Heart right ventricle (tissue), 16 donors: ENCODE data around the gene TRMT112. TPM values are rescaled to one million over a fixed set of nuclear protein-coding genes. Genes with fewer than 3 reads are reported as not detected.

Experiments
- ATAC-seq, 8 donors: fragments of 200-7000 bp; cut with Tn5 transposase; one replicate each; pipeline ENCODE4 v1.9.1; 2020; ENCODE audit warnings: mild to moderate bottlenecking in 8 of 8, moderate library complexity in 8 of 8, moderate number of reproducible peaks in 1 of 8
- DNase-seq, 2 donors: peaks; one replicate each; pipeline ENCODE4 v3.0.0-alpha.2; 2020
- H3K27ac ChIP-seq, 10 donors: fragments of 200-600 bp; sonication (generic) in 2 of 10; one replicate each; pipeline versions ENCODE4 v1.5.0 to v1.8.0; 2020 to 2022; ENCODE audit warnings: mild to moderate bottlenecking in 3 of 10
- H3K27me3 ChIP-seq, 7 donors: fragments of 200-600 bp; one replicate each; pipeline ENCODE4 v1.8.0; 2021 to 2022; ENCODE audit warnings: mild to moderate bottlenecking in 2 of 7
- H3K36me3 ChIP-seq, 9 donors: fragments of 200-600 bp; sonication (generic) in 1 of 9; one replicate each; pipeline versions ENCODE4 v1.5.0 to v1.8.0; 2020 to 2022; ENCODE audit warnings: mild to moderate bottlenecking in 2 of 9
- H3K4me1 ChIP-seq, 9 donors: fragments of 200-600 bp; sonication (generic) in 1 of 9; one replicate each; pipeline versions ENCODE4 v1.5.0 to v1.8.0; 2020 to 2022; ENCODE audit warnings: mild to moderate bottlenecking in 4 of 9
- H3K4me3 ChIP-seq, 10 donors: fragments of 200-600 bp; sonication (generic) in 2 of 10; one replicate each; pipeline versions ENCODE4 v1.5.0 to v1.8.0; 2020 to 2022; ENCODE audit warnings: mild to moderate bottlenecking in 7 of 10, moderate library complexity in 2 of 10
- H3K9me3 ChIP-seq, 11 donors: fragments of 200-600 bp in 10 of 11; sonication (generic) in 2 of 11; one replicate each; pipeline versions ENCODE4 v1.5.0 to v1.8.0; 2013 to 2022; ENCODE audit warnings: mild to moderate bottlenecking in 2 of 11, control low read depth in 1 of 11, moderate library complexity in 1 of 11
- CTCF ChIP-seq, 9 donors: fragments of 200-600 bp; sonication (generic) in 2 of 9; IDR thresholded peaks; one replicate each; pipeline versions ENCODE4 v1.5.0 to v1.8.0; 2021 to 2022; ENCODE audit warnings: antibody characterized with exemption in 9 of 9, mild to moderate bottlenecking in 5 of 9, moderate library complexity in 1 of 9
- WGBS, 2 donors: extraction: QIAGEN DNeasy Blood & Tissue Kit; methylation state at CpG; one replicate each; pipeline ENCODE4 v1.1.7; 2013; ENCODE audit warnings: inconsistent platforms in 1 of 2; 5-methylcytosine and 5-hydroxymethylcytosine counted together
- intact Hi-C, 10 donors: fragments of 100-400 bp; cut with DNase I; formaldehyde crosslinking; loops; one replicate each; pipeline versions ENCODE4 v1.11.1 to v1.14.2; 2022
- microRNA-seq, 2 donors: library from miRNA; unstranded; fragments of <30 nt; microRNA quantifications; one replicate each; pipeline ENCODE4 v1.2.0, GENCODE V29; 2021
- polyA plus RNA-seq, 2 donors: library from polyadenylated mRNA; stranded (reverse); fragments of 200-250 nt; gene quantifications; one replicate each; pipeline ENCODE4 v1.2.3, GENCODE V29; 2013
- total RNA-seq, 10 donors: library from RNA; stranded (reverse); fragmentation: NEBNext Ultra II Directional in 3 of 10; extraction: Animal tissue kit (Norgen Biotek cat#: 25700) in 3 of 10; gene quantifications; one replicate each; pipeline versions ENCODE4 v1.2.1 to v1.2.4, GENCODE V29; 2021 to 2023
- donor health status: Arrhythmogenic right ventricular cardiomyopathy.
- donor health status: ischemic (EF 13 %, LVEDD 7.1; RV severe dilation, severe dysfunction).
- donor health status: healthy with polysubstance abuse.
- donor health status: DM: no; HTN: yes; CAD: no.
- donor health status: DM: no; HTN: no; CAD: no.
- donor health status: ischemic (EF 25% LVEDD 6.9; RV normal size, moderate dysfunction).
- donor health status: ischemic (EF 25% LVEDD 5.7; RV mildly dilated, moderate dysfunction).
- donor health status: healthy.
- donor health status: DM: yes; HTN: yes; CAD: no.
- donor health status: Ischemic cardiomyopathy.
- donor health status: ischemic (EF 35%, LVEDD 5.7; RV mildly dilated, moderate dysfunction).
- donor health status: nonischemic (EF 11% LVEDD 7.7; RV severe dilation, severe dysfunction).
- donor health status: DM: yes; HTN: yes; CAD: no.
- donor health status: PGD.
- donor health status: ischemic (EF 29% LVEDD 5.4; RV normal size, mild dysfunction).
- donor health status: nonischemic (EF 23%, LVEDD 6.1; RV moderate dilation, normal function).

TRMT112 gene
- total and polyA plus RNA-seq, 12 donors: 68.7 to 208 (median 92.2) TPM

- H3K27me3 ChIP-seq: no peaks in the 10 kb centered on the region
- peak in 2 of 8 donors; percentile 0 for ATAC-seq
- WGBS, 2 donors: 31 to 36% methylated on average over 23 of the region's 23 CpGs
- peak; percentile 58 to 74 for DNase-seq
- no peak for TF ChIP-seq CTCF (IDR thresholded peaks at IDR 0.05)
- peak overlapping the region; percentile 63 to 90 (median 74) for H3K4me3 ChIP-seq
- H3K4me1 ChIP-seq: peaks cover 18 to 49% (median 36%) of the 10 kb centered on the region in 9 donors
- intact Hi-C loops: loop anchor here in 1 of 10 donors (1.0 to 2.0 kb wide), 2 partner anchors 17 to 64 kb away; partner anchors contain the start of gene PLCB3
- peak overlapping the region; percentile 58 to 100 (median 98) for H3K27ac ChIP-seq
- H3K9me3 ChIP-seq: no peaks in the 10 kb centered on the region
- peaks cover 0 to 42% (median 9%) of the 10 kb centered on the region in 9 donors for H3K36me3 ChIP-seq
Observed at GRCh38 chr11:64268025-64268892, 49.1 kb downstream of the TRMT112 start.

- no peak for TF ChIP-seq CTCF (IDR thresholded peaks at IDR 0.05)
- H3K36me3 ChIP-seq: peaks cover 0 to 50% (median 16%) of the 10 kb centered on the region in 9 donors
- H3K4me3 ChIP-seq: peak overlapping the region in 3 of 10 donors; percentile 73 to 84 (median 83)
- H3K27ac ChIP-seq: peak overlapping the region; percentile 58 to 100 (median 98)
- no peaks in the 10 kb centered on the region for H3K27me3 ChIP-seq
- peaks cover 18 to 43% (median 34%) of the 10 kb centered on the region in 9 donors for H3K4me1 ChIP-seq
- DNase-seq (peak; percentile 31 to 51), ATAC-seq (no peak)
- intact Hi-C loops: loop anchor here in 3 of 10 donors (2.0 kb wide), 2 partner anchors 15 to 17 kb away; partner anchors contain the start of gene PLCB3 (in 1 of the 3)
- no peaks in the 10 kb centered on the region for H3K9me3 ChIP-seq
- WGBS, 2 donors: 76 to 84% methylated on average over 27 of the region's 27 CpGs
Observed at GRCh38 chr11:64267207-64267945, 50.0 kb downstream of the TRMT112 start.

Small RNA genes within 50 kb of the gene (microRNA-seq; reads per million reads assigned to microRNA genes)
- 0 to 1.0 reads per million in 2 donors for gene MIR7155

Other genes starting within 250 kb of the TRMT112 start
- 100 to 1,000 TPM in 8 of 10 donors, 10 to 100 TPM in 2; 86.2 to 134 (median 115) TPM for gene MACROD1, start 151.4 kb downstream of the TRMT112 start, total RNA-seq
- gene MACROD1, start 151.4 kb downstream of the TRMT112 start, polyA plus RNA-seq: 100 to 1,000 TPM in 1 of 2 donors, 10 to 100 TPM in 1; 77.6 to 497 TPM
- 100 to 1,000 TPM in 1 of 10 donors, 10 to 100 TPM in 9; 67.4 to 105 (median 87.9) TPM for gene STIP1, start 131.4 kb downstream of the TRMT112 start, total RNA-seq
- gene STIP1, start 131.4 kb downstream of the TRMT112 start, polyA plus RNA-seq: 100 to 1,000 TPM in 1 of 2 donors, 10 to 100 TPM in 1; 55.3 to 144 TPM
- 10 to 100 TPM in 1 of 10 donors, 1 to 10 TPM in 9; 2.3 to 30.8 (median 5.4) TPM for gene FERMT3, start 110.8 kb downstream of the TRMT112 start, total RNA-seq
- gene FERMT3, start 110.8 kb downstream of the TRMT112 start, polyA plus RNA-seq: 1 to 10 TPM; 7.5 to 9.2 TPM
- gene TRPT1, start 91.4 kb downstream of the TRMT112 start, total RNA-seq: 10 to 100 TPM; 50.5 to 81.7 (median 61.4) TPM
- 100 to 1,000 TPM in 1 of 2 donors, 10 to 100 TPM in 1; 87.2 to 188 TPM for gene TRPT1, start 91.4 kb downstream of the TRMT112 start, polyA plus RNA-seq
- 10 to 100 TPM; 57.3 to 85.6 (median 71.0) TPM for gene NUDT22, start 91.3 kb downstream of the TRMT112 start, total RNA-seq
- 10 to 100 TPM; 93.0 to 95.2 TPM for gene NUDT22, start 91.3 kb downstream of the TRMT112 start, polyA plus RNA-seq
- 10 to 100 TPM; 46.6 to 64.7 (median 52.0) TPM for gene DNAJC4, start 87.0 kb downstream of the TRMT112 start, total RNA-seq
- gene DNAJC4, start 87.0 kb downstream of the TRMT112 start, polyA plus RNA-seq: 100 to 1,000 TPM in 1 of 2 donors, 10 to 100 TPM in 1; 48.0 to 173 TPM
- 100 to 1,000 TPM; 245 to 353 (median 277) TPM for gene VEGFB, start 83.0 kb downstream of the TRMT112 start, total RNA-seq
- gene VEGFB, start 83.0 kb downstream of the TRMT112 start, polyA plus RNA-seq: 100 to 1,000 TPM; 158 to 291 TPM
- gene FKBP2, start 76.5 kb downstream of the TRMT112 start, total RNA-seq: 10 to 100 TPM; 40.2 to 82.0 (median 45.9) TPM
- gene FKBP2, start 76.5 kb downstream of the TRMT112 start, polyA plus RNA-seq: 100 to 1,000 TPM; 376 to 404 TPM
- gene PPP1R14B, start 70.6 kb downstream of the TRMT112 start, total RNA-seq: 100 to 1,000 TPM in 4 of 10 donors, 10 to 100 TPM in 6; 52.4 to 194 (median 77.2) TPM
- gene PPP1R14B, start 70.6 kb downstream of the TRMT112 start, polyA plus RNA-seq: 100 to 1,000 TPM; 229 to 331 TPM
- 10 to 100 TPM in 3 of 10 donors, 1 to 10 TPM in 7; 5.8 to 13.3 (median 8.7) TPM for gene PLCB3, start 66.0 kb downstream of the TRMT112 start, total RNA-seq
- 10 to 100 TPM in 1 of 2 donors, 1 to 10 TPM in 1; 9.5 to 13.1 TPM for gene PLCB3, start 66.0 kb downstream of the TRMT112 start, polyA plus RNA-seq
- 100 to 1,000 TPM in 1 of 10 donors, 10 to 100 TPM in 9; 40.7 to 106 (median 52.2) TPM for gene BAD, start 32.9 kb downstream of the TRMT112 start, total RNA-seq
- 100 to 1,000 TPM in 1 of 2 donors, 10 to 100 TPM in 1; 92.1 to 104 TPM for gene BAD, start 32.9 kb downstream of the TRMT112 start, polyA plus RNA-seq
- 10 to 100 TPM; 16.4 to 43.0 (median 24.3) TPM for gene GPR137, start 31.7 kb downstream of the TRMT112 start, total RNA-seq
- 10 to 100 TPM; 18.4 to 31.8 TPM for gene GPR137, start 31.7 kb downstream of the TRMT112 start, polyA plus RNA-seq
- gene KCNK4, start 26.3 kb downstream of the TRMT112 start, total RNA-seq: not detected
- not detected for gene KCNK4, start 26.3 kb downstream of the TRMT112 start, polyA plus RNA-seq
- gene CATSPERZ, start 17.2 kb downstream of the TRMT112 start, total RNA-seq: not detected
- under 1 TPM in 1 of 2 donors, not detected in 1; 0.10 TPM for gene CATSPERZ, start 17.2 kb downstream of the TRMT112 start, polyA plus RNA-seq
- gene ESRRA, start 12.0 kb downstream of the TRMT112 start, total RNA-seq: 100 to 1,000 TPM; 115 to 225 (median 132) TPM
- 100 to 1,000 TPM; 180 TPM for gene ESRRA, start 12.0 kb downstream of the TRMT112 start, polyA plus RNA-seq
- gene PRDX5, start 562 bp upstream of the TRMT112 start, total RNA-seq: 100 to 1,000 TPM; 264 to 395 (median 288) TPM
- gene PRDX5, start 562 bp upstream of the TRMT112 start, polyA plus RNA-seq: 100 to 1,000 TPM; 486 to 750 TPM
- gene CCDC88B, start 22.6 kb upstream of the TRMT112 start, total RNA-seq: 10 to 100 TPM in 1 of 10 donors, 1 to 10 TPM in 9; 4.2 to 13.1 (median 5.6) TPM
- 10 to 100 TPM; 10.5 to 42.7 TPM for gene CCDC88B, start 22.6 kb upstream of the TRMT112 start, polyA plus RNA-seq
- 10 to 100 TPM; 10.7 to 21.9 (median 12.8) TPM for gene RPS6KA4, start 41.6 kb upstream of the TRMT112 start, total RNA-seq
- 10 to 100 TPM; 17.4 to 18.8 TPM for gene RPS6KA4, start 41.6 kb upstream of the TRMT112 start, polyA plus RNA-seq
- not detected for gene SLC22A11, start 238.4 kb upstream of the TRMT112 start, total RNA-seq
- not detected for gene SLC22A11, start 238.4 kb upstream of the TRMT112 start, polyA plus RNA-seq